Mesothelial cell of epicardium (in vitro differentiated cells): ENCODE measurements around the gene FBXO31. TPM values are rescaled to one million over a fixed set of nuclear protein-coding genes. Genes with fewer than 3 reads are reported as not detected.
"Not testable (repeated sequence)": the region's sequence is repeated elsewhere in the genome, so short reads cannot be mapped to it uniquely, and the experiment has no call there.

ENCODE experiments used
- DNase-seq, 2 experiments: peaks; one replicate each; pipeline ENCODE4 v3.0.0; 2021; ENCODE audit warnings: low spot score in 2 of 2; ENCODE audit not compliant: unreplicated experiment in 2 of 2
- H3K27ac Mint-ChIP-seq: 2 replicates; pipeline ENCODE4 v1.8.0; 2021; ENCODE audit warnings: mixed read lengths
- H3K27me3 Mint-ChIP-seq: 2 replicates; pipeline ENCODE4 v1.8.0; 2021; ENCODE audit warnings: low read depth, mixed read lengths
- H3K36me3 Mint-ChIP-seq: 2 replicates; pipeline ENCODE4 v1.8.0; 2021; ENCODE audit warnings: mixed read lengths
- H3K4me1 Mint-ChIP-seq: 2 replicates; pipeline ENCODE4 v1.8.0; 2021; ENCODE audit warnings: mixed read lengths
- H3K4me3 Mint-ChIP-seq: 2 replicates; pipeline ENCODE4 v1.8.0; 2021; ENCODE audit warnings: mild to moderate bottlenecking, moderate library complexity, mixed read lengths
- H3K9me3 Mint-ChIP-seq: 2 replicates; pipeline ENCODE4 v1.8.0; 2021; ENCODE audit warnings: mixed read lengths
- CTCF ChIP-seq: fragments of 200-600 bp; sonication (generic); IDR thresholded peaks from one replicate; pipeline ENCODE4 v1.5.0; 2021; ENCODE audit warnings: antibody characterized with exemption; ENCODE audit not compliant: unreplicated experiment
- total RNA-seq: library from RNA; stranded (reverse); gene quantifications from 3 replicates; pipeline ENCODE4 v1.2.1, GENCODE V29; 2021

Gene FBXO31
- total RNA-seq, 1 donor from 2014 or later: 38.1 TPM

DNA sequence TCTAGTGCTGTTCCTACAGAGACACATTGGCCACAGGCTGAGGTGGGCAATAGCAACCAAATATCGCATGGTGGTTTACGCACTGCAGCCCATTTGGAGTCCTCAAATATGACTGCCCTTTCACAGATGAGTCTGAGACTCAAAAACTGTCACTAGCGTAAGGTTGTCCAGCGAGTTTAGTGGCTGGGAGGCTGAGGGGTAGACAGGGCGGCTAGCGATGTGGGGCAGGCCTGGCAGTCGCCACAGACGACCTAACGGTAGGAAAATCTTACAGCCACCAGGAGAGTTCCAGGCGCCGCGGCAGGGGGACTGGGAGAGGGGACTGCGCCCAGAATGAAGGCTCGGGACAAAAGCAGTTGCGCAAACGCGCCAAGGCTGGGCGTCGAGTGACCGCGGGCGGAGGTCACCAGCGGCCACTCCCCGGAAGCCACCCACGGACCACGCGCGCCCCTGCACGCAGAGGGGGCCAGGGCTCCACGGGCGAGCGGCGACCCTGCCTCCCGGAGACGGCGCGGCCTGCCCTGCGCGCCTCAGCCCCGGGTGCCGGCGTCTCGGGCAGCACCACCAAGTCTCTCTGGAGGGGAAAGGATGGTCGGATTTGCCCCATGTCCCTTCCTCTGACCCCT lies 7.9 kb upstream of the FBXO31 start:
- peaks cover 38% of the 10 kb centered on the region for H3K4me1 Mint-ChIP-seq
- peak overlapping the region; percentile 84 for H3K4me3 Mint-ChIP-seq
- TF ChIP-seq CTCF: no peak
- no peaks in the 10 kb centered on the region for H3K9me3 Mint-ChIP-seq
- H3K27me3 Mint-ChIP-seq: no peaks in the 10 kb centered on the region
- H3K36me3 Mint-ChIP-seq: no peaks in the 10 kb centered on the region
- H3K27ac Mint-ChIP-seq: peak overlapping the region; percentile 99
- DNase-seq: peak in 1 of 2 experiments; percentile 58

DNA sequence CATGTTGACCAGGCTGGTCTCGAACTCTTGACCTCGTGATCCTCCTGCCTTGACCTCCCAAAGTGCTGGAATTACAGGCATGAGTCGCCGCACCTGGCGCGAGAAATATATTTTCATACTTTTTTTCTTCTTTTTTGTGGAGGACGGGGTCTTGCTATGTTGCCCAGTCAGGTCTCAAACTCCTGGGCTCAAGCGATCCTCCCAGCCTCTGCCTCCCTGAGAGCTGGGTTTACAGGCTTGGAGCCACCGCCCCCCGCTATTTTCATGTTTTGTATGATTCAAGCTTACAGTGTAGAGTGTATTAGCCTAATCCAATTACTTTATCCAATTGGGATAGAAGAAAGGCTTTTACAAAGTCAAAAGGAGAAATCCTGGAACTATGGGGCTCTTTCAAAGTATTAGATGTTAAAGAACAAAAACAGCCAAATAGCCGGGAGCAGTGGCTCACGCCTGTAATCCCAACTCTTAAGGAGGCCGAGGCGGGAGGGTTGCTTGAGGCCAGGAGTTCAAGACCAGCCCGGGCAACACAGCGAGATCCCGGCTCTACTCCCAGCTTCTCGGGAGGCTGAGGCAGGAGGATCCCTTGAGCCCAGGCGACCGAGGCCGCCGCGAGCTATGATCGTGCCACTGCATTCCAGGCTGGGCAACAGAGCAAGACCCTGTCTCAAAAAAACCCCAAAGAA lies 7.2 kb upstream of the FBXO31 start:
- DNase-seq: no peak
- Mint-ChIP-seq H3K4me3 (peak overlapping the region; percentile 84), H3K9me3 (no peaks in the 10 kb centered on the region), H3K27me3 (no peaks in the 10 kb centered on the region), H3K36me3 (no peaks in the 10 kb centered on the region), H3K27ac (peak overlapping the region; percentile 99), H3K4me1 (peaks cover 38% of the 10 kb centered on the region)
- TF ChIP-seq CTCF: no peak

DNA sequence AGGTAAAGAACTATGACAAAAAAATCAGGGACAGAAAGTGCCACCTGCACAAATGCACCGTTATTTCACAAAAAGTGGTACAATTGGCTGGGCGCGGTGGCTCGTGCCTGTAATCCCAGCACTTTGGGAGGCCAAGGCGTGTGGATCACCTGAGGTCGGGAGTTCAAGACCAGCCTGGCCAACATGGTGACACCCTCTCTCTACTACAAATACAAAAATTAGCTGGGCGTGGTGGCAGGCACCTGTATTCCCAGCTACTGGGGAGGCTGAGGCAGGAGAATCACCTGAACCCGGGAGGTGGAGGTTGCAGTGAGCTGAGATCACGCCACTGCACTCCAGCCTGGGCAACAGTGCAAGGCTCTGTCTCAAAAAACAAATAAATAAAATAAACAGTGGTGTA lies 6.3 kb upstream of the FBXO31 start:
- not testable (repeated sequence) for H3K27ac Mint-ChIP-seq, DNase-seq, H3K27me3 Mint-ChIP-seq, H3K36me3 Mint-ChIP-seq, H3K4me3 Mint-ChIP-seq, H3K9me3 Mint-ChIP-seq
- H3K4me1 Mint-ChIP-seq: peaks cover 36% of the 10 kb centered on the region

DNA sequence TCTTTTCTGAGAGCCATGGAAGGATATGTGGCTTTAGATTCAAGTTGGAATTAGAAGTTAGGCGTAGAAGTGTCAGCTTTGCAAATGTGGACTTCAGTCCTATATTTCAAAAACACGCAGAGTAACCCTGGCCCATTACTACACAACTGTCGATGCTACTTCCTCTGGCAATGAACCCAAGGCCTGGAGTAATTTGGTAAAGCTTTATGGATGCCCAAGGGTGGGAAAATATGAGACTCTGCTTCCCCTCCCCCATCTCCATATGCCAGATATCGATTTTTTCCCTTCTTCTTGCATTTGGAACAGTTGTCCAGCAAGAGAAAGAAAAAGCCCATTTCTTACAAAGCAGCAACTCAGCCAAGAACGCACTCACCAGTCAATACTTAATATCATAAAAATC lies 5.7 kb upstream of the FBXO31 start:
- DNase-seq: no peak
- no peak for TF ChIP-seq CTCF
- H3K36me3 Mint-ChIP-seq: no peaks in the 10 kb centered on the region
- H3K4me1 Mint-ChIP-seq: peaks cover 32% of the 10 kb centered on the region
- no peaks in the 10 kb centered on the region for H3K9me3 Mint-ChIP-seq
- no peak overlapping the region for H3K4me3 Mint-ChIP-seq
- H3K27ac Mint-ChIP-seq: peak overlapping the region; percentile 72
- no peaks in the 10 kb centered on the region for H3K27me3 Mint-ChIP-seq

- Mint-ChIP-seq H3K27me3 (peaks cover 2% of the 10 kb centered on the region), H3K9me3 (no peaks in the 10 kb centered on the region), H3K4me3 (peak overlapping the region; percentile 51), H3K36me3 (no peaks in the 10 kb centered on the region), H3K4me1 (peaks cover 30% of the 10 kb centered on the region), H3K27ac (peak overlapping the region; percentile 92)
- DNase-seq: no peak
- TF ChIP-seq CTCF: no peak
Measured at GRCh38 chr16:87388818-87389134, 5.2 kb upstream of the FBXO31 start.

GRCh38 chr16:87387942-87388817 lies 4.6 kb upstream of the FBXO31 start:
- no peaks in the 10 kb centered on the region for H3K9me3 Mint-ChIP-seq
- H3K36me3 Mint-ChIP-seq: no peaks in the 10 kb centered on the region
- DNase-seq: peak; percentile 63 to 79
- H3K4me1 Mint-ChIP-seq: peaks cover 24% of the 10 kb centered on the region
- TF ChIP-seq CTCF: no peak
- H3K4me3 Mint-ChIP-seq: peak overlapping the region; percentile 51
- peak overlapping the region; percentile 92 for H3K27ac Mint-ChIP-seq
- peaks cover 2% of the 10 kb centered on the region for H3K27me3 Mint-ChIP-seq

- peaks cover 40% of the 10 kb centered on the region for H3K4me1 Mint-ChIP-seq
- H3K27me3 Mint-ChIP-seq, DNase-seq, H3K9me3 Mint-ChIP-seq, H3K36me3 Mint-ChIP-seq: not testable (repeated sequence)
- H3K4me3 Mint-ChIP-seq: peak overlapping the region; percentile 83
- H3K27ac Mint-ChIP-seq: peak overlapping the region; percentile 82
Measured at GRCh38 chr16:87384875-87385167, 1.2 kb upstream of the FBXO31 start.
